ENCODE data around the gene ACTL7B.

Gene ACTL7B

DNA sequence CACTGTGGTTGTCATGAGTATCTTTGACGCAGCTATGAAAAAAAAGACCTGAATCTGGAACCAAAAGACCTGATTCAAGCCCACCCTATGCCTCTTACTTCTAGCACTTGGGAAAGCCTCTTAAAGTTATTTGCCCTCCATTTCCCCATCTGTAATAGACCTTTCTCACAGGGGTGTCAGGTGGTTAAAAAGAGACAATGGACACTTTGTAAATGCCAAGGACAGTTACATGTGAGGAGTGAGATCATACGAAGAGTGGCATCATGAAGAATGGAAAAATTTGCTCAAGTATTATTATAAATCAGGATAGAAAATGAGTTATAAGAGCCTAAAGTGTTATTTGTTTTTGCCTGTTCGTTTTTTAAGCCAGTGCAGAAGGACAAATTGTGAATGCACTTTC lies 46.5 kb downstream of the ACTL7B start:
- DNase-seq (ENCODE audit: extremely low read depth in 1 of 2, low read depth in 1 of 2) = no peak
